G401 (cell line): ENCODE data around the gene ATP6V0E1. TPM values are rescaled to one million over a fixed set of nuclear protein-coding genes. Genes with fewer than 3 reads are reported as not detected.
"Not testable (repeated sequence)": the region's sequence is repeated elsewhere in the genome, so short reads cannot be mapped to it uniquely, and the experiment has no call there.

Experiments
- DNase-seq: peaks from one replicate; pipeline ENCODE4 v3.0.0-alpha.2; 2015; ENCODE audit warnings: low spot score
- in situ Hi-C: cut with HindIII; loops from 2 replicates; pipeline ENCODE4 v1.10.0; 2016; ENCODE audit warnings: low sequenced_read_pairs, mixed read lengths
- total RNA-seq: library from RNA; depleted of rRNA; stranded (reverse); fragments of >200 nt; shearing (Covaris generic); gene quantifications from 2 replicates; pipeline ENCODE4 v1.2.3, GENCODE V29; 2014

The ATP6V0E1 gene
- total RNA-seq, 1 experiment from 2014 or later = 102 TPM

- in situ Hi-C loops = no loop called here
- DNase-seq = peak; percentile 61
Measured at GRCh38 chr5:173020643-173021042, 37.1 kb downstream of the ATP6V0E1 start.

GRCh38 chr5:173025651-173026050 is 42.1 kb downstream of the ATP6V0E1 start:
- in situ Hi-C loops = no loop called here
- DNase-seq = no peak

GRCh38 chr5:173027905-173028304 is 44.3 kb downstream of the ATP6V0E1 start:
- in situ Hi-C loops = no loop called here
- no peak for DNase-seq

GRCh38 chr5:173028811-173029327 is 45.3 kb downstream of the ATP6V0E1 start:
- in situ Hi-C loops = no loop called here
- no peak for DNase-seq

- in situ Hi-C loops = no loop called here
Measured at GRCh38 chr5:173029499-173029921, 45.9 kb downstream of the ATP6V0E1 start.

GRCh38 chr5:173032096-173032495 is 48.5 kb downstream of the ATP6V0E1 start:
- DNase-seq, in situ Hi-C loops: not testable (repeated sequence)

More at GRCh38 chr5:173029499-173029921, 45.9 kb downstream of the ATP6V0E1 start:
- DNase-seq = no peak

- in situ Hi-C loops = no loop called here
- no peak for DNase-seq
Measured at GRCh38 chr5:173032730-173033129, 49.2 kb downstream of the ATP6V0E1 start.

- DNase-seq = no peak
- in situ Hi-C loops = no loop called here
Measured at GRCh38 chr5:173033923-173034322, 50.4 kb downstream of the ATP6V0E1 start.

GRCh38 chr5:173035904-173036707 is 52.5 kb downstream of the ATP6V0E1 start:
- in situ Hi-C loops = no loop called here
- DNase-seq = no peak

GRCh38 chr5:173039188-173039587 is 55.6 kb downstream of the ATP6V0E1 start:
- no peak for DNase-seq
- in situ Hi-C loops = no loop called here

- in situ Hi-C loops = no loop called here
Measured at GRCh38 chr5:173039964-173040363, 56.4 kb downstream of the ATP6V0E1 start.

GRCh38 chr5:173041881-173042762 is 58.6 kb downstream of the ATP6V0E1 start:
- DNase-seq = no peak
- in situ Hi-C loops = no loop called here

More at GRCh38 chr5:173039964-173040363, 56.4 kb downstream of the ATP6V0E1 start:
- no peak for DNase-seq

GRCh38 chr5:173042763-173043107 is 59.2 kb downstream of the ATP6V0E1 start:
- DNase-seq = no peak
- in situ Hi-C loops = no loop called here

GRCh38 chr5:173045474-173045873 is 61.9 kb downstream of the ATP6V0E1 start:
- in situ Hi-C loops = no loop called here
- no peak for DNase-seq

- in situ Hi-C loops = not testable (repeated sequence)
Measured at GRCh38 chr5:173047096-173047837, 63.7 kb downstream of the ATP6V0E1 start.

GRCh38 chr5:173047838-173048105 is 64.2 kb downstream of the ATP6V0E1 start:
- no peak for DNase-seq
- in situ Hi-C loops = no loop called here

More at GRCh38 chr5:173047096-173047837, 63.7 kb downstream of the ATP6V0E1 start:
- peak; percentile 79 for DNase-seq

- in situ Hi-C loops = no loop called here
- DNase-seq = no peak
Measured at GRCh38 chr5:173050791-173051190, 67.2 kb downstream of the ATP6V0E1 start.

GRCh38 chr5:173051746-173052145 is 68.2 kb downstream of the ATP6V0E1 start:
- DNase-seq = no peak
- in situ Hi-C loops = no loop called here

- in situ Hi-C loops = no loop called here
- DNase-seq = no peak
Measured at GRCh38 chr5:173053041-173053440, 69.5 kb downstream of the ATP6V0E1 start.
